Measurements from ENCODE around the gene OTP.
A peak's percentile ranks its signal among the peaks of the same experiment; 100 is the strongest.

The OTP gene

GRCh38 chr5:77637998-77638762, at the start of gene OTP:
OTP (minus strand) TSS chr5:77638713; CDS start chr5:77638549, 164 bp downstream.
- Histone ChIP-seq H3K4me2 (no peak within 1 kb of the TSS), H3K27ac (no peak within 1 kb of the TSS), H3K4me1 (no peaks in the 10 kb centered on the region), H3K9ac (no peak within 1 kb of the TSS), H3K9me3 (peaks cover 55% of the 10 kb centered on the region), H3K36me3 (no peaks in the 10 kb centered on the region), H3K4me3 (0 out of 2 replicates have a peak within 1 kb of the TSS, but pooled peaks have one; percentile 18), H4K20me1 (peaks cover 68% of the 10 kb centered on the region), H3K27me3 (peaks cover 100% of the 10 kb centered on the region)
- TF ChIP-seq Cebpa-rat (IDR thresholded peaks at IDR 0.05), result no peak

- Histone ChIP-seq H3K36me3 (peaks cover 9% of the 10 kb centered on the region; the same call in 1 of the 2 replicates), H3K4me3 (no peak overlapping the region), H3K4me2 (no peak overlapping the region), H3K4me1 (no peaks in the 10 kb centered on the region), H3K9me3 (no peaks in the 10 kb centered on the region), H4K20me1 (no peaks in the 10 kb centered on the region), H3K27ac (no peak overlapping the region), H3K27me3 (no peaks in the 10 kb centered on the region), H3K9ac (no peak overlapping the region)
- no peak for TF ChIP-seq Cebpa-rat (IDR thresholded peaks at IDR 0.05)
These were observed 44.7 kb upstream of the OTP start for GRCh38 chr5:77683171-77683732.

GRCh38 chr5:77670526-77670925, 32.0 kb upstream of the OTP start:
- H3K4me3 ChIP-seq, result no peak overlapping the region
- peaks cover 8% of the 10 kb centered on the region; the same call in 1 of the 2 replicates for H3K9me3 ChIP-seq
- H3K27ac ChIP-seq, result peak overlapping the region; percentile 42; the same call in 1 of the 2 replicates
- peak overlapping the region; percentile 67 for H3K4me2 ChIP-seq
- H3K36me3 ChIP-seq, result no peaks in the 10 kb centered on the region
- TF ChIP-seq Cebpa-rat (IDR thresholded peaks at IDR 0.05), result no peak
- no peaks in the 10 kb centered on the region for H4K20me1 ChIP-seq
- no peaks in the 10 kb centered on the region for H3K27me3 ChIP-seq
- peaks cover 43% of the 10 kb centered on the region for H3K4me1 ChIP-seq
- no peak overlapping the region for H3K9ac ChIP-seq

- Histone ChIP-seq H3K4me3 (no peak overlapping the region), H3K36me3 (no peaks in the 10 kb centered on the region), H3K27ac (peak overlapping the region; percentile 42; the same call in 1 of the 2 replicates), H3K4me1 (peaks cover 43% of the 10 kb centered on the region), H3K9ac (no peak overlapping the region), H3K27me3 (no peaks in the 10 kb centered on the region), H4K20me1 (no peaks in the 10 kb centered on the region), H3K4me2 (peak overlapping the region; percentile 67), H3K9me3 (peaks cover 8% of the 10 kb centered on the region; the same call in 1 of the 2 replicates)
- TF ChIP-seq Cebpa-rat (IDR thresholded peaks at IDR 0.05), result no peak
These were observed 31.2 kb upstream of the OTP start for GRCh38 chr5:77669677-77670076.

GRCh38 chr5:77663090-77663863, 24.8 kb upstream of the OTP start:
- Histone ChIP-seq H3K27me3 (no peaks in the 10 kb centered on the region), H3K9me3 (no peaks in the 10 kb centered on the region), H3K4me2 (no peak overlapping the region), H3K4me3 (no peak overlapping the region), H3K36me3 (no peaks in the 10 kb centered on the region), H3K27ac (no peak overlapping the region), H4K20me1 (no peaks in the 10 kb centered on the region), H3K9ac (no peak overlapping the region), H3K4me1 (peaks cover 5% of the 10 kb centered on the region; the same call in 1 of the 2 replicates)
- no peak for TF ChIP-seq Cebpa-rat (IDR thresholded peaks at IDR 0.05)

- H3K9me3 ChIP-seq, result no peaks in the 10 kb centered on the region
- no peak for TF ChIP-seq Cebpa-rat (IDR thresholded peaks at IDR 0.05)
- no peak overlapping the region for H3K9ac ChIP-seq
- no peak overlapping the region for H3K4me3 ChIP-seq
- no peaks in the 10 kb centered on the region for H3K27me3 ChIP-seq
- no peak overlapping the region for H3K27ac ChIP-seq
- no peaks in the 10 kb centered on the region for H3K36me3 ChIP-seq
- no peak overlapping the region for H3K4me2 ChIP-seq
- H4K20me1 ChIP-seq, result no peaks in the 10 kb centered on the region
- H3K4me1 ChIP-seq, result peaks cover 5% of the 10 kb centered on the region; the same call in 1 of the 2 replicates
These were observed 24.1 kb upstream of the OTP start for GRCh38 chr5:77662635-77663034.

GRCh38 chr5:77658662-77659061, 20.1 kb upstream of the OTP start:
- H4K20me1 ChIP-seq, result no peaks in the 10 kb centered on the region
- no peak overlapping the region for H3K4me3 ChIP-seq
- no peaks in the 10 kb centered on the region for H3K36me3 ChIP-seq
- H3K4me1 ChIP-seq, result no peaks in the 10 kb centered on the region
- H3K27ac ChIP-seq, result no peak overlapping the region
- H3K4me2 ChIP-seq, result no peak overlapping the region
- no peaks in the 10 kb centered on the region for H3K9me3 ChIP-seq
- no peak for TF ChIP-seq Cebpa-rat (IDR thresholded peaks at IDR 0.05)
- no peaks in the 10 kb centered on the region for H3K27me3 ChIP-seq
- H3K9ac ChIP-seq, result no peak overlapping the region

GRCh38 chr5:77651343-77651742, 12.8 kb upstream of the OTP start:
- TF ChIP-seq Cebpa-rat (IDR thresholded peaks at IDR 0.05), result no peak
- H3K27ac ChIP-seq, result no peak overlapping the region
- no peaks in the 10 kb centered on the region for H3K4me1 ChIP-seq
- peaks cover 29% of the 10 kb centered on the region for H3K27me3 ChIP-seq
- H3K36me3 ChIP-seq, result no peaks in the 10 kb centered on the region
- H3K4me3 ChIP-seq, result no peak overlapping the region
- no peak overlapping the region for H3K4me2 ChIP-seq
- no peaks in the 10 kb centered on the region for H3K9me3 ChIP-seq
- H4K20me1 ChIP-seq, result 0 out of 2 replicates have a peak, but pooled peaks cover 7% of the 10 kb centered on the region
- no peak overlapping the region for H3K9ac ChIP-seq

- H3K27me3 ChIP-seq, result peaks cover 36% of the 10 kb centered on the region
These were observed 12.2 kb upstream of the OTP start for GRCh38 chr5:77650686-77651085.

More at GRCh38 chr5:77650686-77651085, 12.2 kb upstream of the OTP start:
- no peaks in the 10 kb centered on the region for H3K4me1 ChIP-seq
- no peaks in the 10 kb centered on the region for H3K9me3 ChIP-seq
- no peak for TF ChIP-seq Cebpa-rat (IDR thresholded peaks at IDR 0.05)
- H3K36me3 ChIP-seq, result no peaks in the 10 kb centered on the region
- no peak overlapping the region for H3K27ac ChIP-seq
- H3K4me3 ChIP-seq, result no peak overlapping the region
- H3K9ac ChIP-seq, result no peak overlapping the region
- peaks cover 11% of the 10 kb centered on the region; the same call in 1 of the 2 replicates for H4K20me1 ChIP-seq
- no peak overlapping the region for H3K4me2 ChIP-seq

Measured in BLaER1 (cell line).